Activated B cell treated with CpG ODN at 0.5 μM for 24 hours (primary cell): Measurements from ENCODE around the gene SH3PXD2A. TPM values are rescaled to one million over a fixed set of nuclear protein-coding genes. Genes with fewer than 3 reads are reported as not detected.
A peak's percentile ranks its signal among the peaks of the same experiment; 100 is the strongest.
"Not testable (repeated sequence)": the region's sequence is repeated elsewhere in the genome, so short reads cannot be mapped to it uniquely, and the experiment has no call there.

ENCODE experiments used
- ATAC-seq: fragments of 200-7000 bp; cut with Tn5 transposase; one replicate; pipeline ENCODE4 v1.10.0; 2021; ENCODE audit warnings: low read depth, mild to moderate bottlenecking, moderate library complexity
- CTCF ChIA-PET: fragments of 350-600 bp; sonication (Branson Sonifier 250); formaldehyde crosslinking; loops from one replicate; lab custom pipeline; 2021; ENCODE audit warnings: antibody characterized with exemption; lab: Charles Lee
- POLR2A ChIA-PET: fragments of 350-600 bp; sonication (Branson Sonifier 250); formaldehyde crosslinking; loops from one replicate; lab custom pipeline; 2021; ENCODE audit warnings: antibody characterized with exemption; lab: Charles Lee
- DNase-seq: peaks from one replicate; pipeline ENCODE4 v3.0.0; 2022
- H3K27ac Mint-ChIP-seq: one replicate; pipeline ENCODE4 v1.8.0; 2020; ENCODE audit warnings: mixed read lengths
- H3K27me3 Mint-ChIP-seq: one replicate; pipeline ENCODE4 v1.8.0; 2021; ENCODE audit warnings: mixed read lengths
- H3K36me3 Mint-ChIP-seq: one replicate; pipeline ENCODE4 v1.8.0; 2021; ENCODE audit warnings: low read depth, mixed read lengths
- H3K4me1 Mint-ChIP-seq: one replicate; pipeline ENCODE4 v1.8.0; 2021; ENCODE audit warnings: mixed read lengths
- H3K4me3 Mint-ChIP-seq: one replicate; pipeline ENCODE4 v1.8.0; 2020; ENCODE audit warnings: mild to moderate bottlenecking, mixed read lengths
- H3K9me3 Mint-ChIP-seq: one replicate; pipeline ENCODE4 v1.8.0; 2020; ENCODE audit warnings: mixed read lengths
- intact Hi-C: fragments of 100-400 bp; cut with micrococcal nuclease; formaldehyde crosslinking; loops from one replicate; pipeline ENCODE4 v1.15.1; 2024
- total RNA-seq: library from RNA; stranded (reverse); gene quantifications from 2 replicates; pipeline ENCODE4 v1.2.3, GENCODE V29; 2022
- TF ChIP-seq, protein P1 (sequence below): fragments of 200-600 bp; IDR thresholded peaks from one replicate; pipeline ENCODE4 v1.8.0; 2022; ENCODE audit warnings: antibody characterized with exemption, mild to moderate bottlenecking

SH3PXD2A gene
- total RNA-seq, 1 donor from 2014 or later, result 18.2 TPM

DNA sequence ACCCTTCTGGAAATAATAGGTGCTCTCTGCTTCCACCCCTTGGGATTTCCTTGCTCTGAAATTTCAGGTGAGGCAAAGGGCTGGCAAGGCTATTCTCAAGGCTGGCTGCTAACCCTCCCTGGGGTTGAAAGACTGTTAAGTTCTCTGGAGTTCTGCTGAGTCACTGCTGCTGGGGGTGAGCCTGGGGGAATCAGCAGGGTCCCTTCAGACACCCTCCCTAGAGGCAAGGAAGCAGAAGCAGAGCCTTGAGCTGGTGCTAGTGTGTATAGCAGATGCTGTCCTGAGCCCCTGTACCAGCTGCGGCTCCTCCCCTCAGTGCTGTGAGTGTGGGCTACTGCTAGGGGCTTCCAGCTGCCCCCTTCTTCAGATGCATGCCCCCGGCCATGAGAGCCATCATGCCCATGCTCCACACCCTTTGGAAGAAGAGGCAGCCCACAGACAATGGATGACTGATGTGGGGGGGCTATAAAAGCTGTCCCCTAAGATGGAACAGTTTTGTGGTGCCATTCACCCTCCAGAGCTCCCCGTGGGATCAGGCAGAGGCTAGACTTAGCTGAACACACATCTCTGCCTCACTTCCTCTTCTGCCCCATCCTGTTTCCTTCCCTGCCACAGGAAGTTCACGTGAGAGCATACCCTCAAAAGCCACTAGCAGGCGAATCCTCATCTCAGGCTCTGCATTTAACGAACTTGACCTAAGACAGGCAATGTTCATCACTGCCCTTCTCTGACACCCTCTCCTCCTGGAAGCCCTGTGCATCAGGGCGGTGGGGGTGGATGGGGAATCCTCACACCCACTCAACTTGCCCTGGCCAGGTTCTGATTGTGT, 91.8 kb downstream of the SH3PXD2A start:
- no peak overlapping the region for H3K27ac Mint-ChIP-seq
- no peaks in the 10 kb centered on the region for H3K9me3 Mint-ChIP-seq
- TF ChIP-seq, protein P1, sequence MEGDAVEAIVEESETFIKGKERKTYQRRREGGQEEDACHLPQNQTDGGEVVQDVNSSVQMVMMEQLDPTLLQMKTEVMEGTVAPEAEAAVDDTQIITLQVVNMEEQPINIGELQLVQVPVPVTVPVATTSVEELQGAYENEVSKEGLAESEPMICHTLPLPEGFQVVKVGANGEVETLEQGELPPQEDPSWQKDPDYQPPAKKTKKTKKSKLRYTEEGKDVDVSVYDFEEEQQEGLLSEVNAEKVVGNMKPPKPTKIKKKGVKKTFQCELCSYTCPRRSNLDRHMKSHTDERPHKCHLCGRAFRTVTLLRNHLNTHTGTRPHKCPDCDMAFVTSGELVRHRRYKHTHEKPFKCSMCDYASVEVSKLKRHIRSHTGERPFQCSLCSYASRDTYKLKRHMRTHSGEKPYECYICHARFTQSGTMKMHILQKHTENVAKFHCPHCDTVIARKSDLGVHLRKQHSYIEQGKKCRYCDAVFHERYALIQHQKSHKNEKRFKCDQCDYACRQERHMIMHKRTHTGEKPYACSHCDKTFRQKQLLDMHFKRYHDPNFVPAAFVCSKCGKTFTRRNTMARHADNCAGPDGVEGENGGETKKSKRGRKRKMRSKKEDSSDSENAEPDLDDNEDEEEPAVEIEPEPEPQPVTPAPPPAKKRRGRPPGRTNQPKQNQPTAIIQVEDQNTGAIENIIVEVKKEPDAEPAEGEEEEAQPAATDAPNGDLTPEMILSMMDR, result no peak
- intact Hi-C loops, result no loop called here
- peaks cover 15% of the 10 kb centered on the region for H3K27me3 Mint-ChIP-seq
- ChIA-PET CTCF (interaction anchor here (0.7 kb wide), 1 partner anchor 21 kb away, joined by 3 read pairs; no protein-coding TSS in a partner anchor), POLR2A (no interaction called here)
- ATAC-seq, result peak; percentile 73
- H3K4me3 Mint-ChIP-seq, result peak overlapping the region; percentile 8
- peaks cover 26% of the 10 kb centered on the region for H3K4me1 Mint-ChIP-seq
- DNase-seq, result no peak
- no peaks in the 10 kb centered on the region for H3K36me3 Mint-ChIP-seq

DNA sequence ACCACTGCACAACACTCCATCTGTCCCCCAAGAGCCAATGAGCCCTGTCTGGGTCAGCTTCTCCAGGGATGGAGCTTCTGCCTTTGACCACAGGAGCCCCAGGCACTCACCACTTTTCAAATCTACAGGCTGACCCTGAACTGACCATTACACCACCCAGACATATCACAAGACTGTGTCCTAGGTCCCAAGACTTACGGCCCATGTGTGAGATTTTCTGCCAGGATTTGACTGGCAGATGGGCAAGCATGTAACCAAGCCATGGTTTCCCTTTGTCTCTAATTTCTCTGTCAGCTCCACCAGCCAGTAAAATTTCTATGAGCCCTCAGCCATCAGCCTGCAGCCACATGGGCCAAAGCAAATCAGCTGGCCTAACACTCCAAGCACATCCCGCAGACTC, 92.5 kb downstream of the SH3PXD2A start:
- POLR2A ChIA-PET, result no interaction called here
- no peaks in the 10 kb centered on the region for H3K9me3 Mint-ChIP-seq
- peaks cover 21% of the 10 kb centered on the region for H3K4me1 Mint-ChIP-seq
- no peak overlapping the region for H3K27ac Mint-ChIP-seq
- TF ChIP-seq, protein P1, result no peak
- DNase-seq, result no peak
- H3K4me3 Mint-ChIP-seq, result no peak overlapping the region
- CTCF ChIA-PET, result no interaction called here
- no peak for ATAC-seq
- peaks cover 22% of the 10 kb centered on the region for H3K27me3 Mint-ChIP-seq
- H3K36me3 Mint-ChIP-seq, result no peaks in the 10 kb centered on the region
- intact Hi-C loops, result no loop called here

DNA sequence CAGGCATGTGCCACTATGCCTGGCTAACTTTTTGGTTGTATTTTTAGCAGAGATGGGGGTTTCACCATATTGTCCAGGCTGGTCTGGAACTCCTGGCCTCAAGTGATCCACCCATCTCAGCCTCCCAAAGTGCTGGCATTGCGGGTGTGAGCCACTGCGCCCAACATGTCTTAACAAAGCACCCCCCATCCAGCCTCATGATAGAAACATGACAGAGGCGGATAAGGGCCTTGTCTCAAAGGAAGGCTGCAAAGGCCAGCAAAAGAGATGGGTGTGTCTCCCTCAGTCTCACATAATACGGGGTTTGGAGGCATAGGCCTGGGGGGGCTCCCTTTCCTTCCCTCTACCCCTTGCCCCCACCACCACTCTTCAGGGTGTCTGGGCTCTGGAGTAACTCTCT, 93.2 kb downstream of the SH3PXD2A start:
- intact Hi-C loops, result no loop called here
- Mint-ChIP-seq H3K4me1 (peaks cover 22% of the 10 kb centered on the region), H3K9me3 (no peaks in the 10 kb centered on the region), H3K4me3 (no peak overlapping the region), H3K27ac (no peak overlapping the region), H3K36me3 (no peaks in the 10 kb centered on the region), H3K27me3 (peaks cover 28% of the 10 kb centered on the region)
- TF ChIP-seq, protein P1, result no peak
- ChIA-PET CTCF (no interaction called here), POLR2A (no interaction called here)
- ATAC-seq (no peak), DNase-seq (no peak)

DNA sequence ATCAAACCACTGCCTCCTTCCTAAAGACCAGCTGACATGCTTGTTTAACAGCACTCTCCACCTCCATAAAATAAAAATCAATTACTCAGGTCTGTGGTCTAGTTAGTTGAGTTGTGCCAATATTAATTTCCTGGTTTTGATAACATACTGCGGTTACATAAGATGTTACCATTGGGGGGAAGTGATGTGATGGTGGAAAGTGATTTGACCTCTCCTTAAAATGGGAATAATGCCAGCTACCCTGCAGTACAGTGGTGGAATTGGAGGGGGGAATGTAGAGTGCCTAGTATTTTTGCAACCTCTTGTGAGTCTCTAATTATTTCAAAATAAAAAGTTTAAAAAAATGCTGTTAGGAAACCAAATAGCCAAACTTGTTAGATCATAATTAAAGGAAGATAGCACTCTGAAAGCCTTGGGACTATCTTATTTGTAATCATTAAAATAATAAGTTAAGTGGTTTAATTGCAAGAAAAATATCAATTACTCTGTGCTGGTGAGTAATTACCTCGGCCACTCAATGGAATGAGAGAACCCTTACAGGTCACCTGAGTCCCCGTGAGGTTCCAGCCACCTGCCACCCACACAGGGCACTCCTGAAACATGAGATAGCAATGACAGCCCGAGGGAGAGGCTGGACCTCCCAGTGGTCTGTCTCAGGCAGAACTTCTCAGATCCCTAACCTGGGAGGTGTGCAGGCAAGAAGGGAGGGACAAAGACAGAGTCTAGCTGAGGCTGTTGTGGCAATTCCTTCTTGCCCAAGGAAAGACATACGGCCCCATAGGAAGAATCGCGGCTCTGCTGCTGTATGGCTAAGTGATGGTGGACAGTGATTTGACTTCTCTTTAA, 94.1 kb downstream of the SH3PXD2A start:
- H3K4me1 Mint-ChIP-seq, result peaks cover 22% of the 10 kb centered on the region
- no peaks in the 10 kb centered on the region for H3K9me3 Mint-ChIP-seq
- CTCF ChIA-PET, result no interaction called here
- TF ChIP-seq, protein P1, result no peak
- no peaks in the 10 kb centered on the region for H3K36me3 Mint-ChIP-seq
- DNase-seq, result no peak
- no peak overlapping the region for H3K4me3 Mint-ChIP-seq
- no peak overlapping the region for H3K27ac Mint-ChIP-seq
- intact Hi-C loops, result no loop called here
- peaks cover 33% of the 10 kb centered on the region for H3K27me3 Mint-ChIP-seq
- ATAC-seq, result no peak
- POLR2A ChIA-PET, result no interaction called here

DNA sequence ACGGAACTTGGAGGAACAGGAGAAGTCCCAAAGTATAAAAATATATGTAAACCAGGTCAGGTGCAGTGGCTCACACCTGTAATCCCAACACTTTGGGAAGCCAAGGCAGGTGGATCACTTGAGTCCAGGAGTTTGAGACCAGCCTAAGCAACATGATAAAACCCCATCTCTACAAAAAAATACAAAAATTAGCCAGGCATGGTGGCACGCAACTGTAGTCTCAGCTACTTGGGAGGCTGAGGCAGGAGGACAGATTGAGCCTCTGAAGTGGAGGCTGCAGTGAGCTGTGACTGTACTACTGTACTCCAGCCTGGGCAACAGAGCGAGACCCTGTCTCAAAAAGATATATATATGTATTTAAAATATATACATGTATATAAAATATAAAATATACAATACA, 95.1 kb downstream of the SH3PXD2A start:
- POLR2A ChIA-PET, H3K27ac Mint-ChIP-seq, CTCF ChIA-PET: not testable (repeated sequence)

More for the DNA sequence above, 95.1 kb downstream of the SH3PXD2A start:
- H3K36me3 Mint-ChIP-seq, intact Hi-C loops, H3K9me3 Mint-ChIP-seq, DNase-seq, H3K4me3 Mint-ChIP-seq, ATAC-seq: not testable (repeated sequence)
- Mint-ChIP-seq H3K4me1 (peaks cover 13% of the 10 kb centered on the region), H3K27me3 (peaks cover 37% of the 10 kb centered on the region)
